Panc1 (cell line): ENCODE data around the gene SLC25A38.

Source experiments
- POLR2AphosphoS5 ChIP-seq: IDR thresholded peaks from 2 replicates; pipeline ENCODE4 v1.6.1; 2012; ENCODE audit warnings: mild to moderate bottlenecking, low read depth, low read length, moderate library complexity
- TF ChIP-seq, protein P1 (sequence below): fragments of 450-650 bp; IDR thresholded peaks from 2 replicates; pipeline ENCODE4 v1.5.1; 2017; ENCODE audit warnings: mild to moderate bottlenecking

GRCh38 chr3:39346785-39347585 is 36.2 kb upstream of the SLC25A38 start:
- TF ChIP-seq, protein P1, sequence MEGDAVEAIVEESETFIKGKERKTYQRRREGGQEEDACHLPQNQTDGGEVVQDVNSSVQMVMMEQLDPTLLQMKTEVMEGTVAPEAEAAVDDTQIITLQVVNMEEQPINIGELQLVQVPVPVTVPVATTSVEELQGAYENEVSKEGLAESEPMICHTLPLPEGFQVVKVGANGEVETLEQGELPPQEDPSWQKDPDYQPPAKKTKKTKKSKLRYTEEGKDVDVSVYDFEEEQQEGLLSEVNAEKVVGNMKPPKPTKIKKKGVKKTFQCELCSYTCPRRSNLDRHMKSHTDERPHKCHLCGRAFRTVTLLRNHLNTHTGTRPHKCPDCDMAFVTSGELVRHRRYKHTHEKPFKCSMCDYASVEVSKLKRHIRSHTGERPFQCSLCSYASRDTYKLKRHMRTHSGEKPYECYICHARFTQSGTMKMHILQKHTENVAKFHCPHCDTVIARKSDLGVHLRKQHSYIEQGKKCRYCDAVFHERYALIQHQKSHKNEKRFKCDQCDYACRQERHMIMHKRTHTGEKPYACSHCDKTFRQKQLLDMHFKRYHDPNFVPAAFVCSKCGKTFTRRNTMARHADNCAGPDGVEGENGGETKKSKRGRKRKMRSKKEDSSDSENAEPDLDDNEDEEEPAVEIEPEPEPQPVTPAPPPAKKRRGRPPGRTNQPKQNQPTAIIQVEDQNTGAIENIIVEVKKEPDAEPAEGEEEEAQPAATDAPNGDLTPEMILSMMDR: no peak
- TF ChIP-seq POLR2AphosphoS5: no peak
